GM19193 (cell line): ENCODE measurements around the gene CST1.

Experiments used
- POLR2A ChIP-seq: IDR thresholded peaks from 4 replicates; pipeline ENCODE4 v1.6.1; 2011; ENCODE audit not compliant: insufficient read depth, insufficient read length; ENCODE audit errors: extremely low read depth

The CST1 gene

DNA sequence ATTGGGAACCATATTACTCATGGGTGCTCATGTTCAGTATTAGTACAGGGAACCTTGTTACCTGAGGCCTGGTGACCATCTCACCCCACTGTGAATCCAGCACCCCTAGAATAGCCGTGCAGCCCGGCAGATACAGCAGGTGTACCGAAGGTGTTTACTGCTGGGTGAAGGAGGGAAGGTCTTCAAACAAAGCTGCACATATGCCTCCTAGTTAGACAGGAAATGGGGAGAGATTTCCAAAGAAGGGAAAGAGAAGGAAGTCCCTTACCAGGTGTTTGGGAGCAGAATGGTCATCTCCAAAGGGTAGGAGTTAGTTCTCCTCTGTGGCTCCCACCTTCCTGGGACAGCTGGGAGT, 2.4 kb upstream of the CST1 start:
- no peak for TF ChIP-seq POLR2A

DNA sequence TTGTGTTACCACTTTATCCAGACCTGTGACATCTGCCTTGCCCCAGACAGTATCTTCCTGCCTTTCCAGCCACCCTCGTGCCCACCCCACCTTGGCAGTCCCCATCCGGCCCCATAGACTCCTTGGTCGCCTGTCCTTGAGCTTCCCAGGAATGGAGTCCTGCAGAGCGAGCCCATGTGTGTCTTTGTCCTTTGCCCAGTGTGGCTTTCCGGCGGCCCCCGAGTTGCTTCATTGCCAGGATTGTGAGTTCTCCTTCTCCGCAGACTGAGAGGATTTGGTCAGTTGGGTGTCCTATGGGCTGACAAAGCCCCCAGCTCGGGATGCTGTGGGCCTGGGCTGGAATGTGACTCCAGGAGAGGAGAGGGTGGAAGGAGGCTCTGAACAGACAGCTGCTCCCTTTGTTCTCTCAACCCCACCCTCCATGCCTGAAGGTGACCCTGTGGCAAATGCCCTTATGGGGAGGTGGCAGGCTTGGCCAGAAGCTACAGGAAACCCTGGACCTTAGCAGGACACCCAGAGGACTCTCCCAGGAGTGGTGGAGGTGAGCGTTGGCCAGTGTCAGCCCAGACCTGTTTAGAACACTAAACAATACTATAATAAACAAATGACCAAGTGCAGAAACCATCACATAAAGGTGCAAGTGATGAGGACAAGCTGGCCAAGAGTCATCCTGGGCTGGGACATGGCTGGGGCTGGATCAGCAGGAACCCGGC, 1.9 kb upstream of the CST1 start:
- no peak for TF ChIP-seq POLR2A

DNA sequence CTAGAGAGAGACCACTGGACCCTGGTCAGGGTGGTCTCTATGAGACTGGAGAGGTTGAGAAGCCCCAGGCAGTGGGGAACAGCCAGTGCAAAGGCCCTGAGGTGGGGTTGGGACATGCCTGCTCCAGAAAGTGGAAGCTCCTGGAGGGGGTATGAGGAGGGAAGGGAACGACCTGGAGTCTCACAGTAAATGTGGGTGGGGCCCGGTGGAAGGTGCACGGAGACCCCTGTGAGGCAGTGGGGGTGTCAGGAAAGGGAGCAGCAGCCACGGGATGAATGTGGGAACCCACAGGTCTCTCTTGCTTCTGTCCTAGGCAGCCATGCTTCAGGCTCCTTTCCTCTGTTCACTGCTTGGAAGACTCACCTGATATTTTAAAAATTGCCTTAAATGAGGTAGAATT, 1.3 kb upstream of the CST1 start:
- TF ChIP-seq POLR2A: no peak

DNA sequence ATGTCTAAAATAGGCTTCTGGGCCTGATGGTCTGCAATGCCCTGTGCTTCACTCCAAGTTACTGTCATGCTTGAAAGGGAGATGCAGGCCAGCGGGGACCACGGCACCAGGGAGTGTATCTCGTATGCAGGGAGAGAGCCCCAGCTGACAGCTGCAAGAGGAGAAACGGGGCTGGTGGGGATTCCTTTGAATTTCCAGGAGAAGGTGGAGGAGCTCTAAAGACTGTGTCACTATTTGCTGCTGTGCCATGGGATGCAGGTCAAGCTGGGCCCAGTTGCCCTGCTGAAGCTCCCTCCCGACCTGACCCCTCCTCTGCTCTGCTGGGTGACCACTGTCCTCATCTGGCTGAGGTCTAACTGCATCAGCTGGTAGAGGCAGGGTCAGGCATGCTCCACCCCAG, 989 bp downstream of the CST1 start:
- TF ChIP-seq POLR2A: no peak

DNA sequence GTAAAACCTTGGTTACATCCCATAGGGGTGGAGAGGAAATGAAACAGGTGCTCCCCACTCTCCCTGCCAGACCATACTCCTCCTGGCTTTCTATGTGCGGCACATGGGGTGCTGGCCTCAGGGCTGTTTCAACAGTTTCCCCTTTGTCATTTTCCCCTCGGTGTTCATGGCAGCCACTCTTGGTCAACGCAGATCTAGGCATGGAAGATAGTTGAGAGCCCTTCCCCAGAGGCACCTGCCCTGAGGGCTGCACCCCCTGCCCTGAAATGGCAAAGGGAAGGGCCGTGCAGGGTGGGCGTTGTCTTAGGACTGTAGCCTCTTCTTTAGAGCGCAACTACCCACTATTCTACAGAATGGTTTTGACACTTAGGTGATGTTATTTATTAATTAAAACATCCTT, 4.4 kb downstream of the CST1 start:
- no peak for TF ChIP-seq POLR2A

DNA sequence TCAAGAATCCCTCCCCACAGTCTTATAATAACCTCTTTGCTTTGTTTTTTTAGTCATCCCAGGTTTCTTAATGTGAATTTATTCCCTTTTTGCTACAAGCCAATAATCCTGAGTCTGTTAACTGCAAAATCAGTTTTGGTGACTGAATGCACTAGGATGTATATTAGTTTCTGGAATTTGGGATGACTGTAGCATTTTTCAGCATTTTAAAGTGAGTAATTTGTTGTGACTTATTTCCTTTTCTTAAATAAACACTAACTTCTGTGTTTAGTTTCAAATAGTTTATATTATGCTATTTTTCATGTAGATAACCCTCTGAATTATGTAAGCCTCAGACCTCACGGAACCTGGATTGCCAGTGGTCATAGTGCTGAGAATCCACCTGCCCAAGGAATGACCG, 5.5 kb downstream of the CST1 start:
- TF ChIP-seq POLR2A: no peak

DNA sequence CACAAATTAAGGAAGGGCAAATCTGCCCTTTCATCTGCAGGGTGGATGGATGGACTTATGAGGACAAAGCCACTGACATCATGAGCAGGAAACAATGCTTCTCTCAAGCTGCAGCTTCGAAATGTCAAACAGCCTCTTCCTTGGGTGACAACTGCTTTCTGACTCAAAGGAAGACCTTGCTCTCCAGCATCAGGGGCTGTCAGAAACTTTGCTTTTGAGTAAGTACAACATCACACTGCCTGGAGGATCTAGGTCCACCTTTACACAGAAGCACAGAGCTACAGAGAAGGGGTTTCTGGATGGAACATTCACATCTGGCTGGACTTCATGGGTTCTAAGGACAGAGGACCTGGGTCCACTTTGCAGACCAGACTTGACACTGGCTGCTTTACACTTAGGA, 5.9 kb downstream of the CST1 start:
- no peak for TF ChIP-seq POLR2A

DNA sequence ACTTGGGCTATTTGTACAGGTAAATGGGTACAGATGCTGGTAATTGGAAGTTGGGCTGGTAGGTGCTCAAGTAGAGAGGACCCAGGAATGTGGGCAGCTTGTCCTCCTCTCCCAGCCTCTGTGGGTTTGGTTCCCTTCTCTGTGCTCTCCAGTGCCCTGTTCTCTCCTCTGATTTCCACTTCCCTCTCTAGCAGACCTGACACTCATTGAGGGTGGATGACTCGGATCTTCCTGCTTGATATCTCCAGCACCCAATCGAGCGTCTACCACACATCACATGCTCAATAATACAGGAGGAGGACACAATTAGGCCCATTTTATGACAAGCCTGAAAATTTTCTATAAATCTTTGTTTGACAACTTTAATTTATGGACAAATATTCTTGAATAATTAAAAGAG, 23.7 kb downstream of the CST1 start:
- no peak for TF ChIP-seq POLR2A

DNA sequence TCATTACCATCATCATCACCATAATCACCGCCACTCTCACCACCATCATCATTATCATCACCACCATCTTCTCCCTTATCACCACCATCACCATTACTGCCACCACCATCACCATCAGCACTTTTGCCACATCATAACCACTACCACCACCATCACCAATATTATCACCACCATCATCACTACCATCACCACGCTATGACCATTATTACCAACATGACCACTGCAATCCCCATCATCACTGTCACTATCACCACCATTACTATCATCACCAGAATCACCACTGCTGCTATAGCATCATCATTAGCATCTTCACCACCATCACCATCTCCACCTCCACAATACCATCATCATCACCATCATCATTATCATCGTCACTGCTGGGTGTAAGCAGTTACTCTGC, 25.6 kb downstream of the CST1 start:
- no peak for TF ChIP-seq POLR2A

DNA sequence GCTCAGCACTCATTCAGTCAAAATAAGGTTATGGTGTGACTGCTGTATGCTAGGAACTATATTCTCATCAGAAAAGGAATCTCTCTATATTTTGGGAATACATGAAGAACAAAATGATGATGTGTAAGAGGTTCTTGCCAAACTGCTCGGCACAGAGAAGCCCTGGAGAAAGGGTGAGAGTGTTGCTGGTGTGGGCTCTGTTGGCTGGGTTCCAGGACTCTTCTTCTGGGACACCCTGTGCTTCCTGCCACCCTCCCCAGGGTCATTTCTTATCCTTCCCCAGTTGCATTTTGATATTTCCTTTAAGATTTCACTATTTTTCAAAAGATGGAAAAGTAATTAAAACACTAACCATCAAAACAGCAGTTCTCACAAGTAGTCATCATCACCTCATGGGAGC, 28.8 kb downstream of the CST1 start:
- TF ChIP-seq POLR2A: no peak

DNA sequence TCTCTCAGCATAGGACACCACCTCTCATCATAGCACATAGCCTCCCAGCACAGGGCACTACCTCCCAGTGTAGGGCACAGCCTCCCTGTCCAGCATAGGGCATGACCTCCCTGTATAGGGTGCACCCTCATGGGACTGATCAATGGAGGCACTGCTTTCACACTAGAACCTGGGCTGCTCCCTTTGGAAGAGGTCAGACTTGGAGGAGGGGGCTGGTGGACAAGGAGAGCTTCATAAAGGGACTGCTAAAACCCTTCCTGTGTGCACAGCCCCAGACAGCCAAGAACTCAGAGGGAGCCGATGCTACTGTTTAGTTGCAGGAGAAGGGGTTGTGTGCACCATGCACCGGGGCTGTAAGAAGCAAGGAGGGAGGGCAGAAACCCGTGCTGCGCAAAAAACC, 40.0 kb downstream of the CST1 start:
- no peak for TF ChIP-seq POLR2A

DNA sequence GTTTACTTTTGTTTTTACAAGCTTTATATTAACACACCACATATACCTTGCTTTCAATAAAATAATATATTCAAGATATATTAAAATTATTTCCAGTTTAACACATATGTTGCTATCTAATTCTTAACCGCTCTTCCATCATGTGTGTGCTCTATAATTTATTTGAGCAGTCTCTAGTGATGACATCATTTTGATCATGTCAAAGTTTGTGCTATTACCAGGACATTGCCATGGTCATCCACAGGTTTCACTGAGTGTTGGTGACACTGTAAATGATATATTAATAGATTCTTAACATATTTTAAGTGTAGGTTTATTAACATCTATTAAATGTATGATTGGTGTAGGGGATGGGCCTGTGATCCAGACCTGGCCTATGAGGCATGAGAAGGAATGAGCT, 44.8 kb downstream of the CST1 start:
- no peak for TF ChIP-seq POLR2A

DNA sequence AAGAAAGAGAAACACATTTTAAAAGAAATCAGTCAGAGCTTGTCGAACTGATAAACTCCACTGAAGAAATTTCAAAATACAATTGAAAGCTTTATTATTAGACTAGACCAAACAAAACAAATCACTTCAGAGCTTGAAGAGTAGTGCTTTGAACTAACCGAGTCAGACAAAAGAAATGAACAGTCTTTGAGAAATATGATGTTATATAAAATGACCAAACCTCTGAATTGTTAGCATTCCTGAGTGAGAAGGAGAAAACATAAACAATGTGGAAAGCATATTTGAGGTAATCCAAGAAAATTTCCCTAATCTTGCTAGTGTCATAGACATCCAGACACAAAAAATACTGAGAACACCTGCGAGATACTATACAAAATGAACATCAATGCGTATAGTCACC, 48.7 kb downstream of the CST1 start:
- TF ChIP-seq POLR2A: no peak

DNA sequence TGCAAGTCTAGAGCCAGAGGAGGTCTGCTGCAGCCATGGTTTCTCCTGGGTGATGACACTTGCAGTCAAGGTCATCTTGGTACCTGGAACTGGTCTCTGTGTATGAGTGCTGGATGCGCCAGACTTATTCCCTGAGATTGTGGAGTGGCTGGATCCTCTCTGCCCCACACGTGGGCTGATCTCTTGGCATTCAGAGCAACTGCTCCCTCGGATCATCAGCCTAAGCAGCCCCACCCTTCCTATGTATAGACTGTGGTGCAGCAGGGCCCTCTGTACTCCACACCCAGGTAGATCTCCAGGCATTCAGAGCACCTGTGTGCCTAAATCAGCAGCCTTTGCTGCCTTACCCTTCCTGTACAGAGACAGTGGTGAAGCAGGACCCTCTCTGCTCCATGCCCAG, 49.8 kb downstream of the CST1 start:
- TF ChIP-seq POLR2A: no peak

DNA sequence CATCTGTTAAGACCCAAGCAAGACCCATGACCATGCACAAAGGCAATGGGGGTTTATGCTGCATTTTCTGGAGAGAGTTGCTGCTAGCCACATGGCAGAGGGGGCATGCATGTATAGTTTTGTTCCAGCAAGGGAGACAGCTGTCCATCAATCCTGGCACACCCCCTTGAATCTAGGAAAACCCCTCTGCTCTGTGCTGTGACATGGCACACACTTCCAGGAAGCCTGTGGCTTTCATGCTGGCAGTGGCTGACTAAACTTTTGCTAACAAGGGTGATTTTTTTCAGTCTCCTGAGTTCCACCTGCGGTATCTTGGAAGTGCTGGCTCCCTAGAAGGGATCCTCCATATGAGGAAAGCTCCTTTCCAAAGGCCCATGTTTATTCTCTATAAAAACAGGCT, 52.8 kb downstream of the CST1 start:
- no peak for TF ChIP-seq POLR2A
